ENCODE measurements around the gene DPH1. TPM values are rescaled to one million over a fixed set of nuclear protein-coding genes. Genes with fewer than 3 reads are reported as not detected.

Gene DPH1
- total RNA-seq, 1 donor from 2014 or later = 43.0 TPM

DNA sequence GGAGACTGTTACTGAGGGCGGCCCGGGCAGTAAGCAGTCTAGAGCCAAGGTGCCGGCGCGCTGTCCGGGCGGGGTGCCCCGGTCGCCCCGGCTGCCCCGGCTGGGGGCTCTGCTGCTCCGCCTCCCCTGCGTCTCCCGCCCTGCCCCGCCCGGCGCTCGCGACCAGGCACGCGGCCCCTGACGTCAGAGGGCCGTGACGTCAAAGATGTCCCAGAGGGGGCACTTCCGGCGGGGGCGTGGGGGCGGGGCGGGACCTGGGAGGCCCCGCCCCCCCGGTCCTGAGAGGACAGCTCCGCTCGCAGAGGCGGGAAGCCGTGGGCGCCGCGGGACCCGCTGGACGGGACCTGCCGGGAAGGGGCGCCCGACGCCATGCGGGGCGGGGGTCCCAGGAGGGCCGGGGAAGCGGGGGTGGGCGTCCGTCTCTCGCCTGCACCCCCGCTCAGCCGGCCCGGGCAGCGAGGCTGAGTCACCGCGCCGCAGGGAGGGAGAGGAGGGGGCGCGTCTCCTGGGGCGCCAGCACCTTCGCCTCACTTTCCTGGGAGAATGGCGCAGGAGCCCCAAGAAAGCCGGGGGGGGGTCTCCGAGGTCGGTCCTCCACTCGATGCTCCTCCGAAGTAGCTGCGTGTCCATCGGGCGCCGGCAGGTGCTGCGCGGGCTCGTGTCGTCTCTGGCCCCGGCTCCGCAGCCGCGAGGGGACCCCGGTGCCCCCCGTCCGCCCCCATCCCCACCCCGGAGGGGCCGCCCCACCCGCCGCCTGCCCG lies 20.5 kb downstream of the DPH1 start:
- Histone ChIP-seq H3K9me3 (no peaks in the 10 kb centered on the region), H3K4me1 (peaks cover 52% of the 10 kb centered on the region), H3K27me3 (peaks cover 6% of the 10 kb centered on the region), H3K27ac (peak overlapping the region; percentile 24), H3K36me3 (no peaks in the 10 kb centered on the region), H3K4me3 (peak overlapping the region; percentile 57 to 95)
- no peak for DNase-seq (ENCODE audit: extremely low spot score in 2 of 2)
- intact Hi-C loops (cut with DNase I) = loop anchor here (10.0 kb wide), 1 partner anchor 344 kb away; no protein-coding TSS in a partner anchor
- TF ChIP-seq, protein P1, sequence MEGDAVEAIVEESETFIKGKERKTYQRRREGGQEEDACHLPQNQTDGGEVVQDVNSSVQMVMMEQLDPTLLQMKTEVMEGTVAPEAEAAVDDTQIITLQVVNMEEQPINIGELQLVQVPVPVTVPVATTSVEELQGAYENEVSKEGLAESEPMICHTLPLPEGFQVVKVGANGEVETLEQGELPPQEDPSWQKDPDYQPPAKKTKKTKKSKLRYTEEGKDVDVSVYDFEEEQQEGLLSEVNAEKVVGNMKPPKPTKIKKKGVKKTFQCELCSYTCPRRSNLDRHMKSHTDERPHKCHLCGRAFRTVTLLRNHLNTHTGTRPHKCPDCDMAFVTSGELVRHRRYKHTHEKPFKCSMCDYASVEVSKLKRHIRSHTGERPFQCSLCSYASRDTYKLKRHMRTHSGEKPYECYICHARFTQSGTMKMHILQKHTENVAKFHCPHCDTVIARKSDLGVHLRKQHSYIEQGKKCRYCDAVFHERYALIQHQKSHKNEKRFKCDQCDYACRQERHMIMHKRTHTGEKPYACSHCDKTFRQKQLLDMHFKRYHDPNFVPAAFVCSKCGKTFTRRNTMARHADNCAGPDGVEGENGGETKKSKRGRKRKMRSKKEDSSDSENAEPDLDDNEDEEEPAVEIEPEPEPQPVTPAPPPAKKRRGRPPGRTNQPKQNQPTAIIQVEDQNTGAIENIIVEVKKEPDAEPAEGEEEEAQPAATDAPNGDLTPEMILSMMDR (IDR thresholded peaks at IDR 0.05) = no peak
- no peak for TF ChIP-seq POLR2AphosphoS5 (IDR thresholded peaks at IDR 0.05; ENCODE audit: insufficient read depth in 1 of 2, low read depth in 1 of 2)
- TF ChIP-seq POLR2A (IDR thresholded peaks at IDR 0.05) = no peak

GRCh38 chr17:2051061-2051932 lies 21.3 kb downstream of the DPH1 start:
- no peak for TF ChIP-seq POLR2AphosphoS5 (IDR thresholded peaks at IDR 0.05; ENCODE audit: insufficient read depth in 1 of 2, low read depth in 1 of 2)
- TF ChIP-seq, protein P1 (IDR thresholded peaks at IDR 0.05) = no peak
- TF ChIP-seq POLR2A (IDR thresholded peaks at IDR 0.05) = no peak
- H3K4me1 ChIP-seq = peaks cover 53% of the 10 kb centered on the region
- H3K9me3 ChIP-seq = no peaks in the 10 kb centered on the region
- intact Hi-C loops (cut with DNase I) = loop anchor here (10.0 kb wide), 1 partner anchor 344 kb away; no protein-coding TSS in a partner anchor
- peak overlapping the region; percentile 57 to 95 for H3K4me3 ChIP-seq
- H3K27me3 ChIP-seq = peaks cover 6% of the 10 kb centered on the region
- peak overlapping the region; percentile 24 for H3K27ac ChIP-seq
- no peaks in the 10 kb centered on the region for H3K36me3 ChIP-seq
- DNase-seq (ENCODE audit: extremely low spot score in 2 of 2) = no peak

DNA sequence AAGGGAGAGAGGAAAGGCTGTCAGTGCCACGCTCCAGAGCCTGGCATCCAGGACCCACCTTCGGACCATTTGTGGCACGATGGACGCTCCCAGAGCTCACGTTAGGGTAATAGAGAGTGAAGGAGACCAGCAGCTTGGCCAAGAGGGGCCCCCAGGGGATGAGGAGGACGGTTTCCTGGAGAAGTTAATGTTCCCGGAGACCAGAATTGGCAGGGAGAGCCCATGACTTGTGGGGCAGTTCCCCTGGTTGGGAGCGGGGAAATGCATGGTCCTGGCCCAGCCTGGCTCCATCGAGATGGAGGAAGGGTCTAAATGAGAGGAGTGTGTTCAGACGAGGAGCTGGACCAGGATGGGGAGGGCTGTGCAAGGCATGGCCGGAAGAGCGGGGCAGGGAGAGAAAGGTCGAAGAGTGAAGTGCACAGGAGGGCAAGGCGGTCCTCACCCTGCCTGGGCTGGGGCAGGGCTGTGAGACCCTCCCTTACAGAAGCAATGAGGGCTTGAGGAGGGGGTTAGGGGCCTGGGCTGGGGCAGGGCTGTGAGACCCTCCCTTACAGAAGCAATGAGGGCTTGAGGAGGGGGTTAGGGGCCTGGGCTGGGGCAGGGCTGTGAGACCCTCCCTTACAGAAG lies 22.1 kb downstream of the DPH1 start:
- Histone ChIP-seq H3K36me3 (no peaks in the 10 kb centered on the region), H3K4me1 (peaks cover 58% of the 10 kb centered on the region), H3K27ac (no peak overlapping the region), H3K27me3 (peaks cover 6% of the 10 kb centered on the region), H3K4me3 (no peak overlapping the region), H3K9me3 (no peaks in the 10 kb centered on the region)
- TF ChIP-seq POLR2AphosphoS5 (IDR thresholded peaks at IDR 0.05; ENCODE audit: insufficient read depth in 1 of 2, low read depth in 1 of 2) (no peak), POLR2A (IDR thresholded peaks at IDR 0.05) (no peak)
- TF ChIP-seq, protein P1 (IDR thresholded peaks at IDR 0.05) = no peak
- DNase-seq (ENCODE audit: extremely low spot score in 2 of 2) = no peak
- intact Hi-C loops (cut with DNase I) = loop anchor here (10.0 kb wide), 1 partner anchor 343 kb away; no protein-coding TSS in a partner anchor

GRCh38 chr17:2053380-2054261 lies 23.7 kb downstream of the DPH1 start:
- Histone ChIP-seq H3K4me1 (peaks cover 57% of the 10 kb centered on the region), H3K4me3 (peak overlapping the region; percentile 66 to 70), H3K9me3 (no peaks in the 10 kb centered on the region), H3K27me3 (peaks cover 6% of the 10 kb centered on the region), H3K27ac (peak overlapping the region; percentile 95), H3K36me3 (peaks cover 0 to 3% of the 10 kb centered on the region in 2 donors)
- intact Hi-C loops (cut with DNase I) = loop anchor here (2.0 to 10.0 kb wide), 2 partner anchors 191 to 341 kb away; no protein-coding TSS in a partner anchor
- no peak for TF ChIP-seq POLR2A (IDR thresholded peaks at IDR 0.05)
- TF ChIP-seq, protein P1 (IDR thresholded peaks at IDR 0.05) = peak; percentile 57 to 61 (median 58)
- peak in 1 of 2 donors; percentile 73 for TF ChIP-seq POLR2AphosphoS5 (IDR thresholded peaks at IDR 0.05; ENCODE audit: insufficient read depth in 1 of 2, low read depth in 1 of 2)
- DNase-seq (ENCODE audit: extremely low spot score in 2 of 2) = no peak

Measured in vagina (tissue), 2 donors.